ENCODE measurements around the gene SMARCC1.

Gene SMARCC1

GRCh38 chr3:47636921-47637320 lies 144.8 kb downstream of the SMARCC1 start:
- H3K4me3 ChIP-seq (ENCODE audit: low read length) = no peak overlapping the region
- peaks cover 12% of the 10 kb centered on the region for H3K4me1 ChIP-seq (ENCODE audit: low read length)
- H2AFZ ChIP-seq (ENCODE audit: low read length) = no peak overlapping the region
- peaks cover 3% of the 10 kb centered on the region; the same call in 1 of the 2 replicates for H3F3A ChIP-seq (ENCODE audit: insufficient read depth, low read length)
- H3K36me3 ChIP-seq (replicated peaks; ENCODE audit: insufficient read depth, low read length) = no peaks in the 10 kb centered on the region; the same call in 1 of the 2 replicates
- no peaks in the 10 kb centered on the region for H3K9me2 ChIP-seq (replicated peaks; ENCODE audit: insufficient read depth, low read length)
- H3K79me2 ChIP-seq (ENCODE audit: low read length) = peaks cover 7% of the 10 kb centered on the region; the same call in 1 of the 2 replicates
- H3K27me3 ChIP-seq (replicated peaks; ENCODE audit: insufficient read depth, low read length) = no peaks in the 10 kb centered on the region
- H4K20me1 ChIP-seq (ENCODE audit: insufficient read depth, low read length) = no peaks in the 10 kb centered on the region
- TF ChIP-seq EZH2 (optimal IDR thresholded peaks at IDR 0.05; ENCODE audit: low read depth, low read length) = no peak
- TF ChIP-seq EZH2phosphoT487 (IDR thresholded peaks at IDR 0.05; ENCODE audit: low read length) = no peak
- TF ChIP-seq CTCF (IDR thresholded peaks at IDR 0.05; ENCODE audit: low read length) = no peak
- no peak for DNase-seq
- no peak overlapping the region for H3K27ac ChIP-seq (ENCODE audit: low read length)
- no peak overlapping the region for H3K9ac ChIP-seq (ENCODE audit: low read length)
- H3K4me2 ChIP-seq (ENCODE audit: low read depth, low read length) = no peak overlapping the region
- no peaks in the 10 kb centered on the region for H3K9me3 ChIP-seq (replicated peaks; ENCODE audit: insufficient read depth, low read length)

- Histone ChIP-seq H3K9me2 (replicated peaks; ENCODE audit: insufficient read depth, low read length) (no peaks in the 10 kb centered on the region), H3K4me2 (ENCODE audit: low read depth, low read length) (no peak overlapping the region), H3K4me3 (ENCODE audit: low read length) (no peak overlapping the region), H3K4me1 (ENCODE audit: low read length) (peaks cover 12% of the 10 kb centered on the region), H3K9me3 (replicated peaks; ENCODE audit: insufficient read depth, low read length) (no peaks in the 10 kb centered on the region), H3K27ac (ENCODE audit: low read length) (no peak overlapping the region), H3K36me3 (replicated peaks; ENCODE audit: insufficient read depth, low read length) (peaks cover 3% of the 10 kb centered on the region; the same call in 1 of the 2 replicates), H4K20me1 (ENCODE audit: insufficient read depth, low read length) (no peaks in the 10 kb centered on the region), H3K79me2 (ENCODE audit: low read length) (peaks cover 6% of the 10 kb centered on the region; the same call in 1 of the 2 replicates), H3K27me3 (replicated peaks; ENCODE audit: insufficient read depth, low read length) (no peaks in the 10 kb centered on the region), H3F3A (ENCODE audit: insufficient read depth, low read length) (peaks cover 3% of the 10 kb centered on the region; the same call in 1 of the 2 replicates), H2AFZ (ENCODE audit: low read length) (no peak overlapping the region), H3K9ac (ENCODE audit: low read length) (no peak overlapping the region)
- DNase-seq = no peak
- TF ChIP-seq CTCF (IDR thresholded peaks at IDR 0.05; ENCODE audit: low read length) (no peak), EZH2phosphoT487 (IDR thresholded peaks at IDR 0.05; ENCODE audit: low read length) (no peak), EZH2 (optimal IDR thresholded peaks at IDR 0.05; ENCODE audit: low read depth, low read length) (no peak)
These were observed 145.5 kb downstream of the SMARCC1 start for GRCh38 chr3:47636225-47636624.

DNA sequence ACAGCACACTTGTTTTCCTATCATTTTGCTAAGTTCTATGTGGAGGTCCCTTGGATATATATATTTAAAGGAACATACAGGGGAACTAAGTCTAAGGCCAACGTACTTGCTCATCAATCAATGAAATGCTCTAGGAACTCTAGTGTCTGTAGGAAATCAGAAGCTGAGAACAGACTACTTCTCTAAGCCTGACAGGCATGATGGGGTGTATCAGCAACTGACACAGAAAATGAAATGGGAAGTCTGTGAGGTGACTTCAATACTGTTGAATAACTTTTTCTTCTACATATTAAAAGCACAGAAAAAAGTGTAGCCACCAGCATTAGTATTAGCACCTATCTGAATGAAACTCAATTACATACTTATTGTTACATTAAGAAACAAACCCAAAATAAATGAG lies 146.2 kb downstream of the SMARCC1 start:
- Histone ChIP-seq H3K4me1 (ENCODE audit: low read length) (peaks cover 12% of the 10 kb centered on the region), H3K27ac (ENCODE audit: low read length) (no peak overlapping the region), H3K4me2 (ENCODE audit: low read depth, low read length) (no peak overlapping the region), H4K20me1 (ENCODE audit: insufficient read depth, low read length) (no peaks in the 10 kb centered on the region), H3F3A (ENCODE audit: insufficient read depth, low read length) (peaks cover 3% of the 10 kb centered on the region; the same call in 1 of the 2 replicates), H3K4me3 (ENCODE audit: low read length) (no peak overlapping the region), H3K9me3 (replicated peaks; ENCODE audit: insufficient read depth, low read length) (no peaks in the 10 kb centered on the region), H3K9me2 (replicated peaks; ENCODE audit: insufficient read depth, low read length) (no peaks in the 10 kb centered on the region), H3K27me3 (replicated peaks; ENCODE audit: insufficient read depth, low read length) (no peaks in the 10 kb centered on the region), H3K36me3 (replicated peaks; ENCODE audit: insufficient read depth, low read length) (peaks cover 3% of the 10 kb centered on the region; the same call in 1 of the 2 replicates), H3K79me2 (ENCODE audit: low read length) (no peaks in the 10 kb centered on the region), H3K9ac (ENCODE audit: low read length) (no peak overlapping the region), H2AFZ (ENCODE audit: low read length) (no peak overlapping the region)
- no peak for DNase-seq
- TF ChIP-seq EZH2phosphoT487 (IDR thresholded peaks at IDR 0.05; ENCODE audit: low read length) = no peak

- Histone ChIP-seq H3K9me2 (replicated peaks; ENCODE audit: insufficient read depth, low read length) (no peaks in the 10 kb centered on the region), H3K9me3 (replicated peaks; ENCODE audit: insufficient read depth, low read length) (no peaks in the 10 kb centered on the region), H3F3A (ENCODE audit: insufficient read depth, low read length) (peaks cover 3% of the 10 kb centered on the region; the same call in 1 of the 2 replicates), H3K4me2 (ENCODE audit: low read depth, low read length) (no peak overlapping the region), H3K27ac (ENCODE audit: low read length) (no peak overlapping the region), H3K36me3 (replicated peaks; ENCODE audit: insufficient read depth, low read length) (peaks cover 6% of the 10 kb centered on the region; the same call in 1 of the 2 replicates), H4K20me1 (ENCODE audit: insufficient read depth, low read length) (no peaks in the 10 kb centered on the region), H3K4me3 (ENCODE audit: low read length) (no peak overlapping the region), H3K9ac (ENCODE audit: low read length) (no peak overlapping the region), H3K4me1 (ENCODE audit: low read length) (peaks cover 12% of the 10 kb centered on the region), H3K79me2 (ENCODE audit: low read length) (no peaks in the 10 kb centered on the region), H3K27me3 (replicated peaks; ENCODE audit: insufficient read depth, low read length) (no peaks in the 10 kb centered on the region), H2AFZ (ENCODE audit: low read length) (no peak overlapping the region)
- peak; percentile 19 for DNase-seq
- no peak for TF ChIP-seq EZH2 (optimal IDR thresholded peaks at IDR 0.05; ENCODE audit: low read depth, low read length)
These were observed 146.7 kb downstream of the SMARCC1 start for GRCh38 chr3:47634996-47635395.
